ENCODE data around the gene DYTN. TPM values are rescaled to one million over a fixed set of nuclear protein-coding genes. Genes with fewer than 3 reads are reported as not detected.
A peak's percentile ranks its signal among the peaks of the same experiment; 100 is the strongest.

The DYTN gene
- total RNA-seq = not detected

- intact Hi-C loops (cut with micrococcal nuclease) = no loop called here
- H3K4me1 Mint-ChIP-seq (ENCODE audit: low read depth) = peaks cover 6% of the 10 kb centered on the region
- ChIA-PET POLR2A (no interaction called here), CTCF (no interaction called here)
- DNase-seq = no peak
- no peak within 1 kb of the TSS for H3K27ac Mint-ChIP-seq
- H3K4me3 Mint-ChIP-seq = no peak within 1 kb of the TSS
- H3K36me3 Mint-ChIP-seq = no peaks in the 10 kb centered on the region
- peaks cover 22% of the 10 kb centered on the region for H3K27me3 Mint-ChIP-seq
- peaks cover 4% of the 10 kb centered on the region for H3K9me3 Mint-ChIP-seq
Observed at GRCh38 chr2:206718296-206718695, at the start of gene DYTN. Gene DYTN, minus strand, starts transcription at chr2:206718396. Its CDS starts 117 bp downstream, at chr2:206718279.

GRCh38 chr2:206766057-206766930 is 48.1 kb upstream of the DYTN start:
- Mint-ChIP-seq H3K4me1 (ENCODE audit: low read depth) (peaks cover 31% of the 10 kb centered on the region), H3K27me3 (no peaks in the 10 kb centered on the region), H3K4me3 (peak overlapping the region; percentile 93), H3K36me3 (peaks cover 18% of the 10 kb centered on the region), H3K9me3 (no peaks in the 10 kb centered on the region), H3K27ac (peak overlapping the region; percentile 96)
- intact Hi-C loops (cut with micrococcal nuclease) = loop anchor here (5.0 to 10.0 kb wide), 5 partner anchors 74 to 1501 kb away; partner anchors contain the start of genes INO80D and PIKFYVE
- ChIA-PET CTCF (interaction anchor here (1.1 to 2.1 kb wide), 4 partner anchors 15 to 31 kb away, joined by 3 to 9 read pairs (median 4); no protein-coding TSS in a partner anchor), POLR2A (interaction anchor here (0.9 to 1.4 kb wide), 3 partner anchors 8 to 400 kb away, joined by 3 to 4 read pairs (median 3); partner anchors contain the start of gene KLF7)
- no peak for DNase-seq

GRCh38 chr2:206765242-206766056 is 47.3 kb upstream of the DYTN start, which contains the start of the genes FASTKD2 and MDH1B:
Gene FASTKD2, plus strand, starts transcription at chr2:206765606. Its CDS starts 1,088 bp downstream, at chr2:206766694.
Gene MDH1B, minus strand, starts transcription at chr2:206765328. Its CDS starts 57 bp downstream, at chr2:206765271.
- peak within 1 kb of the TSS; percentile 96 for H3K27ac Mint-ChIP-seq
- peaks cover 31% of the 10 kb centered on the region for H3K4me1 Mint-ChIP-seq (ENCODE audit: low read depth)
- H3K27me3 Mint-ChIP-seq = no peaks in the 10 kb centered on the region
- CTCF ChIA-PET = interaction anchor here (0.9 to 2.1 kb wide), 4 partner anchors 16 to 32 kb away, joined by 3 to 9 read pairs (median 3); no protein-coding TSS in a partner anchor
- POLR2A ChIA-PET = interaction anchor here (0.9 to 1.6 kb wide), 7 partner anchors 9 to 765 kb away, joined by 3 to 11 read pairs (median 4); partner anchors contain the start of genes CREB1 and KLF7
- H3K36me3 Mint-ChIP-seq = peaks cover 11% of the 10 kb centered on the region
- DNase-seq = peak; percentile 94
- no peaks in the 10 kb centered on the region for H3K9me3 Mint-ChIP-seq
- peak within 1 kb of the TSS; percentile 93 for H3K4me3 Mint-ChIP-seq
- intact Hi-C loops (cut with micrococcal nuclease) = loop anchor here (1.0 to 10.0 kb wide), 10 partner anchors 28 to 1502 kb away; partner anchors contain the start of genes CREB1, EEF1B2, INO80D and NDUFS1

GRCh38 chr2:206764673-206765241 is 46.6 kb upstream of the DYTN start:
- DNase-seq = no peak
- ChIA-PET POLR2A (interaction anchor here (0.9 to 1.6 kb wide), 6 partner anchors 10 to 766 kb away, joined by 3 to 11 read pairs (median 4); partner anchors contain the start of genes CREB1 and KLF7), CTCF (interaction anchor here (0.9 to 2.1 kb wide), 5 partner anchors 17 to 48 kb away, joined by 3 to 9 read pairs (median 3); no protein-coding TSS in a partner anchor)
- Mint-ChIP-seq H3K27ac (peak overlapping the region; percentile 96), H3K36me3 (peaks cover 10% of the 10 kb centered on the region), H3K4me3 (peak overlapping the region; percentile 93), H3K9me3 (no peaks in the 10 kb centered on the region), H3K4me1 (ENCODE audit: low read depth) (peaks cover 29% of the 10 kb centered on the region), H3K27me3 (no peaks in the 10 kb centered on the region)
- intact Hi-C loops (cut with micrococcal nuclease) = loop anchor here (1.0 to 10.0 kb wide), 10 partner anchors 27 to 1503 kb away; partner anchors contain the start of genes CREB1, EEF1B2, INO80D and NDUFS1

- Mint-ChIP-seq H3K27ac (no peak overlapping the region), H3K4me3 (no peak overlapping the region), H3K36me3 (no peaks in the 10 kb centered on the region), H3K27me3 (peaks cover 21% of the 10 kb centered on the region), H3K4me1 (ENCODE audit: low read depth) (no peaks in the 10 kb centered on the region), H3K9me3 (no peaks in the 10 kb centered on the region)
- POLR2A ChIA-PET = no interaction called here
- intact Hi-C loops (cut with micrococcal nuclease) = no loop called here
- DNase-seq = no peak
- CTCF ChIA-PET = no interaction called here
Observed at GRCh38 chr2:206756816-206757215, 38.6 kb upstream of the DYTN start.

GRCh38 chr2:206740800-206741199 is 22.6 kb upstream of the DYTN start:
- Mint-ChIP-seq H3K4me3 (no peak overlapping the region), H3K4me1 (ENCODE audit: low read depth) (peaks cover 3% of the 10 kb centered on the region), H3K9me3 (no peaks in the 10 kb centered on the region), H3K27ac (no peak overlapping the region), H3K36me3 (no peaks in the 10 kb centered on the region), H3K27me3 (peaks cover 13% of the 10 kb centered on the region)
- DNase-seq = no peak
- ChIA-PET POLR2A (no interaction called here), CTCF (no interaction called here)
- intact Hi-C loops (cut with micrococcal nuclease) = no loop called here

GRCh38 chr2:206739271-206739670 is 21.1 kb upstream of the DYTN start:
- Mint-ChIP-seq H3K27me3 (peaks cover 15% of the 10 kb centered on the region), H3K36me3 (no peaks in the 10 kb centered on the region), H3K27ac (no peak overlapping the region), H3K4me3 (no peak overlapping the region), H3K4me1 (ENCODE audit: low read depth) (peaks cover 3% of the 10 kb centered on the region), H3K9me3 (no peaks in the 10 kb centered on the region)
- intact Hi-C loops (cut with micrococcal nuclease) = no loop called here
- CTCF ChIA-PET = no interaction called here
- POLR2A ChIA-PET = no interaction called here
- DNase-seq = no peak

- Mint-ChIP-seq H3K4me3 (no peak overlapping the region), H3K27me3 (peaks cover 8% of the 10 kb centered on the region), H3K9me3 (no peaks in the 10 kb centered on the region), H3K27ac (no peak overlapping the region), H3K4me1 (ENCODE audit: low read depth) (peaks cover 3% of the 10 kb centered on the region), H3K36me3 (no peaks in the 10 kb centered on the region)
- intact Hi-C loops (cut with micrococcal nuclease) = loop anchor here (1.0 kb wide), 1 partner anchor 28 kb away; the partner anchor contains the start of genes FASTKD2 and MDH1B
- POLR2A ChIA-PET = interaction anchor here (1.4 to 1.6 kb wide), 2 partner anchors 28 to 770 kb away, joined by 5 to 11 read pairs; partner anchors contain the start of genes FASTKD2 and MDH1B
- CTCF ChIA-PET = interaction anchor here (1.0 to 1.4 kb wide), 3 partner anchors 42 to 177 kb away, joined by 3 to 5 read pairs (median 4); no protein-coding TSS in a partner anchor
- peak; percentile 9 for DNase-seq
Observed at GRCh38 chr2:206736935-206737334, 18.7 kb upstream of the DYTN start.

GRCh38 chr2:206733341-206733740 is 15.1 kb upstream of the DYTN start:
- intact Hi-C loops (cut with micrococcal nuclease) = no loop called here
- H3K36me3 Mint-ChIP-seq = no peaks in the 10 kb centered on the region
- peaks cover 18% of the 10 kb centered on the region for H3K27me3 Mint-ChIP-seq
- H3K4me1 Mint-ChIP-seq (ENCODE audit: low read depth) = peaks cover 3% of the 10 kb centered on the region
- CTCF ChIA-PET = no interaction called here
- H3K4me3 Mint-ChIP-seq = no peak overlapping the region
- no peaks in the 10 kb centered on the region for H3K9me3 Mint-ChIP-seq
- no peak overlapping the region for H3K27ac Mint-ChIP-seq
- POLR2A ChIA-PET = no interaction called here
- no peak for DNase-seq

- Mint-ChIP-seq H3K4me1 (ENCODE audit: low read depth) (no peaks in the 10 kb centered on the region), H3K4me3 (no peak overlapping the region), H3K27ac (no peak overlapping the region), H3K9me3 (no peaks in the 10 kb centered on the region), H3K36me3 (no peaks in the 10 kb centered on the region), H3K27me3 (peaks cover 33% of the 10 kb centered on the region)
- ChIA-PET POLR2A (no interaction called here), CTCF (no interaction called here)
- peak; percentile 10 for DNase-seq
- intact Hi-C loops (cut with micrococcal nuclease) = no loop called here
Observed at GRCh38 chr2:206728277-206729199, 10.3 kb upstream of the DYTN start.
